ENCODE measurements around the gene CYTH1. TPM values are rescaled to one million over a fixed set of nuclear protein-coding genes. Genes with fewer than 3 reads are reported as not detected.

CYTH1 gene
- total RNA-seq, 2 experiments from 2014 or later, result 88.9 to 89.6 TPM

GRCh38 chr17:78818152-78818846 is 36.2 kb upstream of the CYTH1 start:
- Mint-ChIP-seq H3K27ac (peak overlapping the region; percentile 77), H3K36me3 (peaks cover 50% of the 10 kb centered on the region), H3K9me3 (no peaks in the 10 kb centered on the region), H3K4me3 (no peak overlapping the region), H3K4me1 (peaks cover 47% of the 10 kb centered on the region), H3K27me3 (no peaks in the 10 kb centered on the region)
- no peak for DNase-seq

- Mint-ChIP-seq H3K36me3 (peaks cover 51% of the 10 kb centered on the region), H3K27me3 (no peaks in the 10 kb centered on the region), H3K4me3 (no peak overlapping the region), H3K9me3 (no peaks in the 10 kb centered on the region), H3K27ac (peak overlapping the region; percentile 55), H3K4me1 (peaks cover 43% of the 10 kb centered on the region)
- DNase-seq, result peak; percentile 39
Measured at GRCh38 chr17:78817123-78817522, 35.0 kb upstream of the CYTH1 start.

DNA sequence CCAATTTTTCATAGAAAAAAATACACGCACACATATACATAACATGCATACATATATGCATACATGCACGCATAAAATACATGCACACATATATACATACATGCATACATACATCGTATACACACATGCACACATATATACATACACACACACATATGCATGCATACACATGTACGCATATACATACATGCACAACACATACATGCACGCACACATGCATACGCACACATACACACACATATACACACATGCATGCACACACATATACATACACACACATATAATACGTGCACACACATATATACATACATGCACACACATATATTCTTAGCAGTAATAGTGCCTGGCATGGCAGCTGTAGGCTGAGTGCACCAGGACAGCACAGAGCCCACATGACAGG is 33.6 kb upstream of the CYTH1 start:
- Mint-ChIP-seq H3K4me3 (no peak overlapping the region), H3K9me3 (no peaks in the 10 kb centered on the region), H3K36me3 (peaks cover 47% of the 10 kb centered on the region), H3K27me3 (no peaks in the 10 kb centered on the region), H3K4me1 (peaks cover 38% of the 10 kb centered on the region), H3K27ac (no peak overlapping the region)
- no peak for DNase-seq

DNA sequence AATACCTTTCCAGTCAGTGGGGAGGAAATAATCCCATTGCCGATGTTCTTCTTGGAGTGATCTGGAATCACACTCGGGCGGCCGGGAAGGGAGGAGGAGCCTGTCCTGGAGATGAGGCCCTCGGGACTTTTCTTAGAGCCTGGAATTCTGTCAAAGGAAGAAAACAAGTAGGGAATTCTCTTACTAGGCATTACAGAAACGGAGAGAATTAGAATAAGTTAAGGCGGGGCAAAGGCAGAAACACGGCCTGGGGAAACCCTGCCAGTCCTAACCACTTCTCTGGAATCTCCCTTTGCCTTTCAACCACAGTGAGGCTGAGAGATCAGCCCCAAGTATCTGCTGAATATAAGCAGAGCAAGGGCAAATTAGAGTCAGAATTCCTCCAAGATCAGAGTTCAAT is 30.8 kb upstream of the CYTH1 start:
- Mint-ChIP-seq H3K27ac (no peak overlapping the region), H3K4me3 (no peak overlapping the region), H3K27me3 (no peaks in the 10 kb centered on the region), H3K36me3 (peaks cover 43% of the 10 kb centered on the region), H3K4me1 (peaks cover 15% of the 10 kb centered on the region), H3K9me3 (no peaks in the 10 kb centered on the region)
- DNase-seq, result no peak

GRCh38 chr17:78808163-78808562 is 26.1 kb upstream of the CYTH1 start:
- Mint-ChIP-seq H3K4me1 (peaks cover 20% of the 10 kb centered on the region), H3K27me3 (no peaks in the 10 kb centered on the region), H3K27ac (no peak overlapping the region), H3K36me3 (peaks cover 63% of the 10 kb centered on the region), H3K4me3 (no peak overlapping the region), H3K9me3 (no peaks in the 10 kb centered on the region)
- no peak for DNase-seq

DNA sequence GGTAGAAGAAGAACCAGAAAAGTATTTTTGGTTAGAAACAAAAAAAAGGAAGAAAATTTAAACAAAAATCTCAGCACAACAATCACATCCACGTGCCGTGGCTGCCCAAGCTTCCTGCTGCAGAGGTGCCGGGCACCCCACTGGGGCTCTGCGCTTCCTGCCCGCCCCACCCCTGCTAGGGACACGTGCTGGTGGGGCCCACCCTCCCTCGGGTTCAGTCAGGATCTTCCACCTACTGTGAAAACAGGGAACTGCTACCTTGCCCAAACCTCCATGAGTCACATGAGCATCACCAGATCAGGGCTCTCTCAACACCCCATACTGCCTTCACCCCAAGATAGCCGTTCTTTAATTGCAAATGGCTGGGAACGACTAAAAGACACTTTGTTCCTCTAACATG is 24.4 kb upstream of the CYTH1 start:
- Mint-ChIP-seq H3K36me3 (peaks cover 59% of the 10 kb centered on the region), H3K27ac (peak overlapping the region; percentile 5), H3K9me3 (no peaks in the 10 kb centered on the region), H3K27me3 (no peaks in the 10 kb centered on the region), H3K4me3 (no peak overlapping the region), H3K4me1 (peaks cover 23% of the 10 kb centered on the region)
- DNase-seq, result no peak

GRCh38 chr17:78805301-78805700 is 23.2 kb upstream of the CYTH1 start:
- Mint-ChIP-seq H3K4me1 (peaks cover 27% of the 10 kb centered on the region), H3K27me3 (no peaks in the 10 kb centered on the region), H3K4me3 (no peak overlapping the region), H3K27ac (no peak overlapping the region), H3K36me3 (peaks cover 56% of the 10 kb centered on the region), H3K9me3 (no peaks in the 10 kb centered on the region)
- DNase-seq, result no peak

DNA sequence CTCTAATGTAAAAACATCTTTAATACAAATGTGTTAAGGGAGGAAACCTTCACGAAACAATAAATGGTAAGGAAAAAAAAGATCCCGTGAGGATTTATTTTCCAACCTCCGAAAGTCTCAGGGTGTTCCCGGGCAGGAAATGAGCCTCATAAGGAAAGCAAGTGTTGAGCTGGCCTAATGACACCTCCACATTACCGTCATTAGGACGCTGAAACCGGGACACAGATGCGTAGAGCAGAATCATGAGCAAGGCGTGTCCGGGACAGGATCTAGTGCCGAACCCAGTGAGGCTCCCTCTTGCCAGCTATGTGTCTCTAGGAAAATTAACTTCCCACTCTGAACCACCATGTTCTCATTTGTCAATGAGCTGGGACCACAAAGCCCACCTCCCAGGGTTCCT is 22.7 kb upstream of the CYTH1 start:
- Mint-ChIP-seq H3K27me3 (no peaks in the 10 kb centered on the region), H3K4me3 (no peak overlapping the region), H3K27ac (peak overlapping the region; percentile 49), H3K4me1 (peaks cover 31% of the 10 kb centered on the region), H3K36me3 (peaks cover 57% of the 10 kb centered on the region), H3K9me3 (no peaks in the 10 kb centered on the region)
- DNase-seq, result no peak

- H3K36me3 Mint-ChIP-seq, result peaks cover 63% of the 10 kb centered on the region
- peaks cover 40% of the 10 kb centered on the region for H3K4me1 Mint-ChIP-seq
- peak overlapping the region; percentile 38 for H3K4me3 Mint-ChIP-seq
- DNase-seq, result no peak
- no peaks in the 10 kb centered on the region for H3K27me3 Mint-ChIP-seq
- peak overlapping the region; percentile 58 for H3K27ac Mint-ChIP-seq
- H3K9me3 Mint-ChIP-seq, result no peaks in the 10 kb centered on the region
Measured at GRCh38 chr17:78803186-78803845, 21.2 kb upstream of the CYTH1 start.

GRCh38 chr17:78802459-78802858 is 20.4 kb upstream of the CYTH1 start:
- Mint-ChIP-seq H3K4me1 (peaks cover 40% of the 10 kb centered on the region), H3K36me3 (peaks cover 68% of the 10 kb centered on the region), H3K4me3 (no peak overlapping the region), H3K9me3 (no peaks in the 10 kb centered on the region), H3K27me3 (no peaks in the 10 kb centered on the region), H3K27ac (no peak overlapping the region)
- DNase-seq, result no peak

GRCh38 chr17:78802008-78802407 is 19.9 kb upstream of the CYTH1 start:
- H3K27me3 Mint-ChIP-seq, result no peaks in the 10 kb centered on the region
- DNase-seq, result no peak
- H3K9me3 Mint-ChIP-seq, result no peaks in the 10 kb centered on the region
- peaks cover 40% of the 10 kb centered on the region for H3K4me1 Mint-ChIP-seq
- peaks cover 64% of the 10 kb centered on the region for H3K36me3 Mint-ChIP-seq
- no peak overlapping the region for H3K27ac Mint-ChIP-seq
- H3K4me3 Mint-ChIP-seq, result no peak overlapping the region

GRCh38 chr17:78800132-78800931 is 18.3 kb upstream of the CYTH1 start:
- no peak overlapping the region for H3K4me3 Mint-ChIP-seq
- no peaks in the 10 kb centered on the region for H3K9me3 Mint-ChIP-seq
- no peak overlapping the region for H3K27ac Mint-ChIP-seq
- peaks cover 34% of the 10 kb centered on the region for H3K4me1 Mint-ChIP-seq
- no peak for DNase-seq
- H3K27me3 Mint-ChIP-seq, result no peaks in the 10 kb centered on the region
- H3K36me3 Mint-ChIP-seq, result peaks cover 62% of the 10 kb centered on the region

- peaks cover 67% of the 10 kb centered on the region for H3K36me3 Mint-ChIP-seq
- H3K4me3 Mint-ChIP-seq, result no peak overlapping the region
- no peaks in the 10 kb centered on the region for H3K9me3 Mint-ChIP-seq
Measured at GRCh38 chr17:78798695-78799559, 16.9 kb upstream of the CYTH1 start.

GRCh38 chr17:78797691-78798585 is 15.9 kb upstream of the CYTH1 start:
- Mint-ChIP-seq H3K4me1 (peaks cover 30% of the 10 kb centered on the region), H3K27me3 (no peaks in the 10 kb centered on the region), H3K27ac (no peak overlapping the region)

More at GRCh38 chr17:78798695-78799559, 16.9 kb upstream of the CYTH1 start:
- Mint-ChIP-seq H3K27me3 (no peaks in the 10 kb centered on the region), H3K4me1 (peaks cover 31% of the 10 kb centered on the region), H3K27ac (peak overlapping the region; percentile 69)
- no peak for DNase-seq

More at GRCh38 chr17:78797691-78798585, 15.9 kb upstream of the CYTH1 start:
- Mint-ChIP-seq H3K4me3 (no peak overlapping the region), H3K36me3 (peaks cover 65% of the 10 kb centered on the region), H3K9me3 (no peaks in the 10 kb centered on the region)
- DNase-seq, result no peak
